GM12872 (cell line): ENCODE results near the gene SMIM13.

Experiments
- CTCF ChIP-seq: IDR thresholded peaks from 3 replicates; pipeline ENCODE4 v1.5.1; 2011; ENCODE audit warnings: low read depth, mild to moderate bottlenecking, low read length, moderate library complexity; ENCODE audit not compliant: insufficient read depth

Gene SMIM13

DNA sequence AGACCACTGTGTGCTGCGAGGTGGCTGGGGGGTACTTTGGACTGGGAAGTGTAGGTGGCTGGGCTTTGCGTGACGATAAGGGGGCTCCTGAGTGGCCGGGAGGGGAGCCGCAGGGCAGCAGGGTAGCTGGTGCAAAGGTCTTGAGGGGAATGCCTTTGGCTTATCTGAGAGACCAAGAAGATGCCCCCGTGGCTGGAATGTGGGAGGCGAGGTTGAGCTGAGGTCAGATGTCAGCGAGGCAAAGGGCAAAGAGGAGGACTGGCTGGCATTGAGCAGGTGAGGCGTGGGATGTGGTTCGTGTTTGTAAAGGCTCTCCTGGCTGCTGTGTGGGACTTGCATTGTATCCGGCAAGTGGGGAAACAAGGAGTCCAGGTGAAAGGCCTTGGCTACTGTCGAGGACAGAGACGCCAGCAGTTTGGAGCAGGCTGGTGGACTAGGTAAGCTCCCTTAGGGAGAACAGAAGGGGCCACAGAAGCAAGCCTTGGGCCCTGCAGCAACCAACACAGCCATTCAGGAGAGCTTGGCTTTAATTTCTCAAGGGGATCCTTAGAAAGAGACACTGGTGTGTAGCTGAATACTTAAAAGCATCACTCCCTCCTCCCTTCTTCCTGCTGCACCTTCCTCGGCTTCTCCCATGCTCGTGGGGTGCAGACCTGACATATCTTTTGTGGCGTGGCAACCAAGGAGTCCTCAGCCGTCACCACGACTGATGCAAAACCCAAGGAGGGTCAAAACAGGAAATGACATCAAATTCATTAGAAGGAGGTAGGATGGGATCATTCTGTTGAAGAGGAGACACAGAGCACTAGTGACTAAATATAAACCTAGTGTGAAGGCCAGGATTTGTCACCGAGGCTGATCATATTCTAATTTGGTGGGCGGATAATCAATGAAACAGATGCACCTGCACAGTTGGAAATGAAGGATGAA lies 71.3 kb downstream of the SMIM13 start:
- TF ChIP-seq CTCF, result no peak

GRCh38 chr6:11166948-11167347 lies 73.3 kb downstream of the SMIM13 start:
- TF ChIP-seq CTCF, result no peak

- no peak for TF ChIP-seq CTCF
These were observed 74.5 kb downstream of the SMIM13 start for GRCh38 chr6:11168091-11168635.

DNA sequence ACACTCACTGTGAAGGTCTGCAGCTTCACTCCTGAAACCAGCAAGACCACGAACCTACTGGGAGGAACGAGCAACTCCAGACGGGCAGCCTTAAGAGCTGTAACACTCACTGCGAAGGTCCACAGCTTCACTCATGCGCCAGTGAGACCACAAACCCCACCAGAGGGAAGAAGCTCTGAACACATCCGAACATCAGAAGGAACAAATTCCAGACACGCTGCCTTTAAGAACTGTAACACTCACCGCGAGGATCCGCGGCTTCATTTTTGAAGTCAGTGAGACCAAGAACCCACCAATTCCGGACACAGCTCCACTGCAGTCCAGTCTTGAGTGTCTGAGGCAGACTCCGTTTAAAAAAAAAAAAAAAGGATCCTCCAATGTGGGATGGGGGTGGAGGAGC lies 78.3 kb downstream of the SMIM13 start:
- TF ChIP-seq CTCF, result no peak

GRCh38 chr6:11172501-11173327 lies 79.1 kb downstream of the SMIM13 start:
- peak; percentile 88 for TF ChIP-seq CTCF

GRCh38 chr6:11174242-11174611 lies 80.6 kb downstream of the SMIM13 start:
- TF ChIP-seq CTCF, result no peak

- no peak for TF ChIP-seq CTCF
These were observed 83.6 kb downstream of the SMIM13 start for GRCh38 chr6:11177271-11177670.
